ENCODE data around the gene MARCHF11.

MARCHF11 gene

GRCh38 chr5:16134204-16134603, 45.4 kb downstream of the MARCHF11 start:
- DNase-seq (ENCODE audit: low read depth in 3 of 3): no peak

DNA sequence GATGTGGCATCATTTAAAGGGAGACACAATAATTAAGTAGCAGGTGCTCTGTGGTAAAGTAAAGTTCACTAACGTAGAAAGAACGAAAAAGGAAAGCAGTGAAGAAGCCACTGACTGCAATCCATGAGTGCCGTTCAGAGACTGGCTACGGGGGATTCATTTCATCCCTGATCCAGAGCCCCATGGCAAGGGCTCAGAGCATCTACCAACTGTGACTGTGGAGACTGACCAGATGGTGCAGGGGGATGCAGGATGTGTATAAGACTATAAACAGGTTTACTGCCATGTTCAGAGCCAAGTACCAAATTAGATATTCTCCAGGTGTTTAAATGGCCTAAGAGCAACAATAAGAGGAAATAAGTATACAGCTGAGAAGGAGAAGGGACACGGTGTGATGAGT, 47.7 kb downstream of the MARCHF11 start:
- no peak for DNase-seq (ENCODE audit: low read depth in 3 of 3)

- no peak for DNase-seq (ENCODE audit: low read depth in 3 of 3)
Measured at GRCh38 chr5:16128944-16129343, 50.6 kb downstream of the MARCHF11 start.

GRCh38 chr5:16127865-16128544, 51.6 kb downstream of the MARCHF11 start:
- DNase-seq (ENCODE audit: low read depth in 3 of 3): no peak

DNA sequence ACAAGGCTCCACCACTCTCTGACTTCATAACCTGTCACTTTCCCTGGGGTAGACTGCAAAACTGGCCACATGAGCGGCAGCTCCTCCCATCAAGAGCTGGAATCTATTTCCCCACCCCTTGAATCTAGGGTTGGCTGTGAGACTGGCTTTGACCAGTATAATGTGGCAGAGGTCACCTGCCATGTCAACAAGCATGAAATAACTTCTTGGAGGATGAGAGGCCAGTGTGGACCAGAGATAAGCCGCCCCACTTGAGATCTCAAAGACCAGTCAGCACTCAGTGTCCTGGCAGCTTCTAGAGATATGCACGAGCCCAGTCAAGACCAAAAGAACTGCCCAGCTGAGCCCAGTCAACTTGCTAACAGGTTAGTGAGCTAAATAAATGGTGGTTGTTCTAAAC, 59.0 kb downstream of the MARCHF11 start:
- DNase-seq (ENCODE audit: low read depth in 3 of 3): no peak

DNA sequence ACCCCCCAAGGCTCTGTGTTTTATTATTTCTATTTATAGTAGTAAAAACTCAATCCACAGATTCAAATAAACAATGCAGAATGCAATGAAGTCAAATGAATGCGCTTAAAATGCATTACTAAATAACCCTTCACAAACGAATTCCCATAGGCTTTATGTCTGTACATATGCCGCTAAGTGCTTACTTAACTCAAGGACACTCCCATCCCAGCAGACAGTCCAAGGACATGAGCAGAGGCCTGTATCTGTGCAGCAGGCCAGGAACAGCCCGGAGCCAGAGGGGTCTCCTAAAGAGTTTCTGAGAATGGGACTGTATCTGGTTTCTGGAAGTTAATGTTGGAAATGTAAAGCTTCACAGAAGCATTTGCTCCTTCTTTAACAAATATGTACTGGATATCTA, 59.8 kb downstream of the MARCHF11 start:
- DNase-seq (ENCODE audit: low read depth in 3 of 3): no peak

GRCh38 chr5:16115140-16115539, 64.5 kb downstream of the MARCHF11 start:
- DNase-seq (ENCODE audit: low read depth in 3 of 3): no peak

DNA sequence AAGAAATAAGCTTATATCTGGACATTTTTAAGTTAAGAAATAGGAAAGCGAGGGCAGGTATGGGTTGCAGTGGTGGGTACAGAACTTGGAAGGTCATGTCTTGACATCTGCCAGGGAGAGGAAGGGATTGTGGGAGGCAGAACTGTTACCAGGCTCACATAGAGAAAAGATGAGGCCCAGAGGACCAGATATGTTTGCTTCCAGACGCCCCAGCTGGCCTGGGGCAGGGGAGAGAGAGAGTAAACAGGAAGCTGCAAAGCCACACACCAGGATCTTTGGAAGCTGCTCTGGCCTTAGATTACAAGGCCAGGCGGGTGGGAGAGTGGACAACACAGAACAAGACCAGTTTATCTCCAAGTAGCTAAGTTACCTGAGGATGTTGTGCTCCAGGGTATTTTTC, 71.2 kb downstream of the MARCHF11 start:
- DNase-seq (ENCODE audit: low read depth in 3 of 3): no peak

DNA sequence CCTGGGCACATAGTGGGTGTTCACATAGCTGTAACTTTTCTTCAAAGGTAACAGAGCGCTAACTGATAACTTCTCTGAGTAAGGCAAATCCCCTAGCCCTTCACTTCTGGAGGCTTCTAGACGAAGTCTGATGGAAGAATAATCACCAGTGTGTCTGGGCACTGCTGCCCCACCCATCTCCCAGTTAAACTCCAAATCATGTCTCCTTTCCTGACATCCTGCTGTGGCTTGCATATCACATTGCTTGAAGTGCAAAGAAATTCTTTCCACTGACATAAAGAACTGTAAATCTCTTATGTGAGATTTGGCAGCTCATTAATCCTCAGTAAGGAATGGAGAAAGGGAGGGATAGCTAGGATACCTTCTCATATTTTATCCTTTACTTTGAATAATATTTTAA, 74.6 kb downstream of the MARCHF11 start:
- DNase-seq (ENCODE audit: low read depth in 3 of 3): no peak

- no peak for DNase-seq (ENCODE audit: low read depth in 3 of 3)
Measured at GRCh38 chr5:16095612-16096011, 84.0 kb downstream of the MARCHF11 start.

GRCh38 chr5:16090270-16090669, 89.3 kb downstream of the MARCHF11 start:
- no peak for DNase-seq (ENCODE audit: low read depth in 3 of 3)

- no peak for DNase-seq (ENCODE audit: low read depth in 3 of 3)
Measured at GRCh38 chr5:16082982-16083381, 96.6 kb downstream of the MARCHF11 start.

- no peak for DNase-seq (ENCODE audit: low read depth in 3 of 3)
Measured at GRCh38 chr5:16082053-16082452, 97.5 kb downstream of the MARCHF11 start.

GRCh38 chr5:16081376-16081955, 98.1 kb downstream of the MARCHF11 start:
- no peak for DNase-seq (ENCODE audit: low read depth in 3 of 3)

DNA sequence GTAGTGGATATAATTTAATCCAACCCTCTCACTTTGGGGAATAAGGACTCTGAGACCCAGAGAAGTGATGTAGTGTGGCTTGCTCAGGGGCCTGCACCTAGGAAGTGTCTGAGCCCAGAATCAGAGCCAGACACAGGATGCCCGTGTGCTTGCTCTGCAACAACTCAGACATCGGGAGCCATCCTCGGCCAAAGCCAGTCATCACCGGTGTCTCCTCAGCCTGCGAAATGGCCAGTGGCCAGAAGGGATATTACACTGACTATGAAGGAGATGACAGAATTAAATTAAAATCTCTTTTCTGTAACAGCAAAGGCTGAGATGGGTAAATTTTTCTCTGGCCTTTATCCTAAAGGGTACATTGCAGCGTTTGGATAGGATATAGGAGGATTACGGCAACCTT, 102.9 kb downstream of the MARCHF11 start:
- no peak for DNase-seq (ENCODE audit: low read depth in 3 of 3)

DNA sequence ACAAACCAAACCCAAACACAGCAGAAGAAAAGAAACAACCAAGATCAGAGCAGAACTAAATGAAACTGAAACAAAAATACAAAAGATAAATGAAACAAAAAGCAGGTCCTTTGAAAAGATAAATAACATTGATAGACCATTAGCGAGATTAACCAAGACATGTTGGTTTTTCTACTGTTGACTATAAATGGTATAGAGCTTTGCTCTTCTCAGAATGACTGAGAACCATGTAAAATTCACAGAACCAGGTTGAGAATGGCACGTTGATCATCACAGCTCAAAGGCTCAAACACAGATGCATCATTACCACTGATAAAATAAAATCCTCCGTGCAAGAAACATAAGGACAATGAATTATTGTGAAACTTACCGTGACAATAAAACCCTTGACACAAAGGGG, 105.2 kb downstream of the MARCHF11 start:
- no peak for DNase-seq (ENCODE audit: low read depth in 3 of 3)

- DNase-seq (ENCODE audit: low read depth in 3 of 3): no peak
Measured at GRCh38 chr5:16072616-16073015, 107.0 kb downstream of the MARCHF11 start.

- DNase-seq (ENCODE audit: low read depth in 3 of 3): no peak
Measured at GRCh38 chr5:16067415-16067814, 112.2 kb downstream of the MARCHF11 start.

- DNase-seq (ENCODE audit: low read depth in 3 of 3): no peak
Measured at GRCh38 chr5:16066810-16067209, 112.8 kb downstream of the MARCHF11 start.

DNA sequence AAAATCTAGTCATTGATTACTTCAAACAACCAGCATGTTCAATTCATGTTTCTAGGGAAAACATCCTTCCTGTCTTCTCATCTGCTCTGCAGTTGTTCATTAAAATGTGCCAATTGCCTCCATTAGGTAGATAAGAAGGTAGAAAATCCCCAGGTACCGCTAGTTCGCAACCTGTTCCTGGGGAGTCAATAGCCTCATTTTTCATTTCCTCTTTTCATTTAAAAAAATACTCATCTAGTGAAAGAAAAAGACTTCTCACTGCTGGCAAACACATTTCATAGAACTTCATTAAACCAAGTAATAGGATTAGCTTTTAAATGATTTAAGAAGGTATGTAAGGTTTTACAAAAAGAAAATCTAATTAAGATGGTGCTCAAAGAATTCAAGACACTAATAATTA, 113.3 kb downstream of the MARCHF11 start:
- DNase-seq (ENCODE audit: low read depth in 3 of 3): no peak

DNA sequence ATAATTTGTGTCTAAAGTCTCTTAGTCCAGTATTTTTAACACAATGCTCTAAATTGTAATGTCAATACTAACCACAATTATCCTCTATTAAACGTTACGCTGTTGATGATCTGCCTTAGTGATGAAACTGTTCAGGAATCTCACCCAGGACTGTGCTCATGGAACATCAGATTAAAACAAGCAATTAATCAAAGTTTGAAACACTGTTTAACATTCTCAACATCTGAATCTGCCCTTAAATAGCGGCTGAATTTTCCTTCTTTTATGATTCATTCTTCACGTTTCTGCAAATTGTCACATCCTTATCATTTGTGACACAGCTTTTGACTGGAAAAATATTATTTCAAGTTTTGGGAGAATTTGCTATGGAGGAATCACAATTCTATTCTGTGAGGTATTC, 113.8 kb downstream of the MARCHF11 start:
- DNase-seq (ENCODE audit: low read depth in 3 of 3): no peak

- no peak for DNase-seq (ENCODE audit: low read depth in 3 of 3)
Measured at GRCh38 chr5:16064135-16064893, 115.3 kb downstream of the MARCHF11 start.

DNA sequence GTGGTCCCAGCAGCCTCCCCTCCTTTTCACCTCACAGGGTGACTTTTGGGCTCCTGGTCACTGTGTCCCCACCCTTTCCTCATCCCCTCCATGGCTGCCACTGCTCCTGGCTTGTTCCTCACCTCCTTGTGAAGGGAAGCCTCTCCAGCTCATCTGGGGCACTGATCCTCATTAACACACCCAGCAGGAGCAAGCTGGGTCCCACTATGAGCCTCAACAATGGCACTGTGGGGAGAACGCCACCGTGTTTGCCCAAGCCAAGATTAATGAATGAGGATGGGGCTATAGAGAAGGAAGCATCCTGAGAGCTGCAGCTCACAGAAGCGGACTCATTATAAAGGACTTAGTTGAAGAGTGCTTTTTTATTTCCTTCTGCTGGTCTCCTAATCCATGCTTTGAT, 118.4 kb downstream of the MARCHF11 start:
- DNase-seq (ENCODE audit: low read depth in 3 of 3): no peak

Measured in stimulated activated CD4-positive, alpha-beta T cell treated with anti-CD3 and anti-CD28 coated beads, TNF-alpha, amount 100 ng/mL, for 24 hours (primary cell).